H1 (cell line): Measurements from ENCODE around the gene MACF1. TPM values are rescaled to one million over a fixed set of nuclear protein-coding genes. Genes with fewer than 3 reads are reported as not detected.
"Not testable (repeated sequence)": the region's sequence is repeated elsewhere in the genome, so short reads cannot be mapped to it uniquely, and the experiment has no call there.

ENCODE experiments used
- CTCF ChIA-PET: fragments of 300-600 bp; sonication (Branson Sonifier 250); formaldehyde crosslinking; loops from one replicate; lab custom pipeline; 2021; ENCODE audit not compliant: partially characterized antibody; lab: Charles Lee
- POLR2A ChIA-PET: fragments of 300-600 bp; sonication (Branson Sonifier 250); formaldehyde crosslinking; loops from one replicate; lab custom pipeline; 2021; ENCODE audit warnings: inconsistent platforms; ENCODE audit not compliant: partially characterized antibody; lab: Charles Lee
- DNase-seq, 2 experiments: peaks; one replicate each; pipeline versions ENCODE4 v3.0.0 to v3.0.0-alpha.2; 2010 to 2022; ENCODE audit warnings: low spot score in 2 of 2, low read depth in 1 of 2, mixed read lengths in 1 of 2
- FAIRE-seq: peaks from 2 replicates; lab custom pipeline; 2011; peaks lifted over from hg19 to GRCh38; lab: Jason Lieb, UNC
- H2AFZ ChIP-seq: 2 replicates; pipeline ENCODE4 v1.8.1; 2012; ENCODE audit warnings: low read length, inconsistent platforms
- H2AK5ac ChIP-seq: 2 replicates; pipeline ENCODE4 v1.6.1; 2013; ENCODE audit warnings: low read depth, low read length
- H2BK120ac ChIP-seq: replicated peaks from 2 replicates; pipeline ENCODE3; 2013; ENCODE audit warnings: low read depth, low read length, inconsistent platforms
- H2BK12ac ChIP-seq: 2 replicates; pipeline ENCODE4 v1.6.1; 2013; ENCODE audit warnings: low read depth, low read length
- H2BK15ac ChIP-seq: 2 replicates; pipeline ENCODE4 v1.6.1; 2013; ENCODE audit warnings: low read length
- H2BK20ac ChIP-seq: 2 replicates; pipeline ENCODE4 v1.6.1; 2013; ENCODE audit warnings: low read length
- H2BK5ac ChIP-seq: 2 replicates; pipeline ENCODE4 v1.6.1; 2013; ENCODE audit warnings: low read depth, low read length
- H3K14ac ChIP-seq: 2 replicates; pipeline ENCODE4 v1.6.1; 2013; ENCODE audit warnings: inconsistent platforms; ENCODE audit not compliant: insufficient read length
- H3K18ac ChIP-seq: 2 replicates; pipeline ENCODE4 v1.6.1; 2013; ENCODE audit warnings: low read length; ENCODE audit errors: extremely low read depth
- H3K23ac ChIP-seq: 2 replicates; pipeline ENCODE4 v1.6.1; 2013; ENCODE audit warnings: inconsistent platforms; ENCODE audit not compliant: insufficient read length
- H3K23me2 ChIP-seq: 2 replicates; pipeline ENCODE4 v1.6.1; 2013; ENCODE audit warnings: low read depth, low read length
- H3K27ac ChIP-seq: 2 replicates; pipeline ENCODE4 v1.6.1; 2011; ENCODE audit warnings: low read depth, low read length, inconsistent platforms
- H3K27me3 ChIP-seq, 4 experiments: replicated peaks in 1 of 4; 1 replicate in 1 of 4; 2 replicates in 3 of 4; pipeline versions ENCODE4 v1.6.1 to v1.8.1; 2011 to 2013; ENCODE audit warnings: low read length in 3 of 4, mild to moderate bottlenecking in 3 of 4, inconsistent platforms in 2 of 4, mixed read lengths in 2 of 4, moderate library complexity in 1 of 4; ENCODE audit not compliant: control insufficient read depth in 3 of 4, insufficient read depth in 3 of 4; ENCODE audit errors: extremely low read depth in 1 of 4
- H3K36me3 ChIP-seq, 4 experiments: 2 replicates each; pipeline versions ENCODE4 v1.6.1 to v1.8.1; 2011 to 2013; ENCODE audit warnings: mild to moderate bottlenecking in 4 of 4, low read length in 3 of 4, moderate library complexity in 2 of 4, control low read depth in 1 of 4, inconsistent platforms in 1 of 4; ENCODE audit not compliant: insufficient read depth in 4 of 4, control insufficient read depth in 2 of 4
- H3K4ac ChIP-seq: replicated peaks from 2 replicates; pipeline ENCODE3; 2013; ENCODE audit warnings: low read length, low read depth, mixed read lengths, inconsistent platforms; ENCODE audit not compliant: insufficient read length
- H3K4me1 ChIP-seq, 4 experiments: replicated peaks in 1 of 4; 1 replicate in 1 of 4; 2 replicates in 3 of 4; pipeline versions ENCODE4 v1.6.1 to v1.8.1; 2011 to 2013; ENCODE audit warnings: low read length in 3 of 4, inconsistent platforms in 2 of 4, mixed read lengths in 1 of 4; ENCODE audit not compliant: insufficient read depth in 4 of 4, control insufficient read depth in 3 of 4
- H3K4me2 ChIP-seq, 2 experiments: 2 replicates each; pipeline versions ENCODE4 v1.6.1 to v1.8.1; 2011 to 2013; ENCODE audit warnings: low read depth in 2 of 2, low read length in 2 of 2, control low read depth in 1 of 2, inconsistent platforms in 1 of 2, mild to moderate bottlenecking in 1 of 2; ENCODE audit not compliant: insufficient read depth in 1 of 2
- H3K4me3 ChIP-seq, 4 experiments: fragments of 200-600, 300-600 bp in 1 of 4; sonication (generic), shearing (Covaris generic), sonication (Bioruptor Twin) in 1 of 4; 2 replicates each; pipeline versions ENCODE4 v1.5.1 to v1.8.1; 2011 to 2016; ENCODE audit warnings: low read length in 4 of 4, low read depth in 3 of 4, control low read depth in 2 of 4, inconsistent platforms in 2 of 4, mild to moderate bottlenecking in 2 of 4, mixed read lengths in 1 of 4, moderate library complexity in 1 of 4; ENCODE audit not compliant: insufficient read depth in 2 of 4; ENCODE audit errors: extremely low read depth in 1 of 4
- H3K56ac ChIP-seq: replicated peaks from 2 replicates; pipeline ENCODE3; 2013; ENCODE audit warnings: low read depth, mild to moderate bottlenecking, mixed read lengths, low read length, inconsistent platforms; ENCODE audit not compliant: insufficient read length
- H3K79me1 ChIP-seq: 2 replicates; pipeline ENCODE4 v1.6.1; 2013; ENCODE audit warnings: low read depth, low read length, control low read depth
- H3K79me2 ChIP-seq, 2 experiments: 2 replicates each; pipeline versions ENCODE4 v1.6.1 to v1.8.1; 2012 to 2013; ENCODE audit warnings: low read length in 2 of 2, mild to moderate bottlenecking in 2 of 2, inconsistent platforms in 1 of 2; ENCODE audit not compliant: insufficient read depth in 2 of 2, control insufficient read depth in 1 of 2
- H3K9ac ChIP-seq, 4 experiments: replicated peaks in 1 of 4; 1 replicate in 1 of 4; 2 replicates in 3 of 4; pipeline versions ENCODE4 v1.6.1 to v1.8.1; 2011 to 2013; ENCODE audit warnings: low read depth in 3 of 4, low read length in 3 of 4, control low read depth in 2 of 4, mild to moderate bottlenecking in 2 of 4, moderate library complexity in 2 of 4, inconsistent platforms in 1 of 4; ENCODE audit errors: extremely low read depth in 1 of 4
- H3K9me3 ChIP-seq, 2 experiments: 2 replicates each; pipeline versions ENCODE4 v1.6.1 to v1.8.1; 2012 to 2013; ENCODE audit warnings: mild to moderate bottlenecking in 2 of 2, moderate library complexity in 2 of 2, control low read depth in 1 of 2, inconsistent platforms in 1 of 2, low read depth in 1 of 2, low read length in 1 of 2, mixed read lengths in 1 of 2; ENCODE audit not compliant: insufficient read depth in 2 of 2
- H4K20me1 ChIP-seq, 2 experiments: replicated peaks in 1 of 2; 2 replicates each; pipeline versions ENCODE3 to v1.8.1; 2011 to 2013; ENCODE audit warnings: inconsistent platforms in 2 of 2, low read length in 2 of 2, mild to moderate bottlenecking in 1 of 2; ENCODE audit not compliant: insufficient read depth in 2 of 2, control insufficient read depth in 1 of 2
- H4K5ac ChIP-seq: 2 replicates; pipeline ENCODE4 v1.6.1; 2013; ENCODE audit warnings: low read length, low read depth, mixed read lengths, inconsistent platforms; ENCODE audit not compliant: insufficient read length
- H4K8ac ChIP-seq: 2 replicates; pipeline ENCODE4 v1.8.0; 2013; ENCODE audit warnings: mild to moderate bottlenecking, moderate library complexity, low read length, inconsistent platforms; ENCODE audit not compliant: insufficient read depth; ENCODE audit errors: extremely low read depth
- H4K91ac ChIP-seq: replicated peaks from 2 replicates; pipeline ENCODE3; 2013; ENCODE audit warnings: low read length, mixed read lengths, inconsistent platforms; ENCODE audit not compliant: insufficient read length
- WGBS, 2 experiments: shearing (Covaris generic) in 1 of 2; methylation state at CpG; one replicate each; pipeline versions ENCODE4 v1.1.6 to v1.1.7; 2013 to 2015; ENCODE audit warnings: low lambda C conversion rate in 2 of 2, mixed read lengths in 2 of 2, inconsistent platforms in 1 of 2, low coverage in 1 of 2, missing lambda C conversion rate in 1 of 2; ENCODE audit not compliant: insufficient replicate concordance in 2 of 2, insufficient coverage in 1 of 2, insufficient read length in 1 of 2; ENCODE audit errors: extremely low coverage in 1 of 2, missing lambda C conversion rate in 1 of 2; 5-methylcytosine and 5-hydroxymethylcytosine counted together
- polyA plus RNA-seq, 7 experiments: library from polyadenylated mRNA; depleted of rRNA in 3 of 7; stranded (reverse) in 5 of 7; unstranded in 2 of 7; fragments of >200 nt in 5 of 7; fragments of 200-250 nt in 2 of 7; gene quantifications; 1 replicate in 5 of 7; 2 replicates in 1 of 7; 4 replicates in 1 of 7; pipeline versions ENCODE4 v1.2.1 to v1.2.3, GENCODE V29; 2011 to 2013; ENCODE audit warnings: missing spikeins in 2 of 7, mixed read lengths in 2 of 7
- total RNA-seq: library from RNA; stranded (reverse); fragmentation: NEBNext Ultra II Directional; extraction: Animal tissue kit (Norgen Biotek cat#: 25700); gene quantifications from 2 replicates; pipeline ENCODE4 v1.2.1, GENCODE V29; 2021

The MACF1 gene
- total and polyA plus RNA-seq, 2 of the 8 experiments (the other 6 are each of a cell fraction or from before 2014, with no cell fraction given), result 59.8 to 285 TPM

DNA sequence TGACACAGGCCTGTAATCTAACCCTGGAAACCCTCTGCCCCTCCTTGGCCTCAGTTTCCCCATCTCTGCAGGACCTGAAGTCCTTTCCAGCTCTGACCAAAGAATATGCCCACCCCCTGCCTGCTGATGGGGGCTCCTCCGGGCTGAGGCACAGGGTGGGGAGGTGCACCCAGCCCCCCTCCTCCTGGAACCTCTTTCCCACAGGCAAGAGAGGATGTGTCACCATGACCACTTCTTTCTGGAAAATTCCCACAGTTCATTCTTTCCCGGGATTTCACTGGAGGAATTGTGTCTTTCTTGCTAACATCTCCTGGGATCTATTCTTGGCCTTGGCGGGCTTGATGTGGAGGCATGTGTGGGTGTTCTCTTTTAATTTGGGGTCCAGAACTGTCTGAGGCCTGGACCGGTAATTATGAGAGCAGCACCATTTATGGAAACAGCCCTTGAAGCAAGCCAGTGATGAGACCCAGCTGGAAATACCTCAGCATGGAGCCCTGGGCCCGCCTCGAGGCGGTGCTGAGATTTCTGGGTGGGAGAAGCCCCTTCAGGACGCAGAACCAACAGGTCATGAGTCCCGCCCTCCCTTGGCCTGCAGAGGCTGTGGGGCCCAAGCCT lies 293.7 kb downstream of the MACF1 start:
- H2BK20ac ChIP-seq, H4K91ac ChIP-seq, H3K4ac ChIP-seq, DNase-seq, H3K9me3 ChIP-seq, H3K4me3 ChIP-seq, H2BK120ac ChIP-seq, H3K23me2 ChIP-seq, POLR2A ChIA-PET, H3K18ac ChIP-seq, H4K5ac ChIP-seq, H2BK15ac ChIP-seq, H3K79me2 ChIP-seq, H4K20me1 ChIP-seq, H2AFZ ChIP-seq, FAIRE-seq, H3K9ac ChIP-seq, H2BK12ac ChIP-seq, H2BK5ac ChIP-seq, H2AK5ac ChIP-seq, H3K27ac ChIP-seq, H4K8ac ChIP-seq, H3K4me2 ChIP-seq, H3K14ac ChIP-seq, H3K79me1 ChIP-seq, H3K56ac ChIP-seq, H3K23ac ChIP-seq, H3K4me1 ChIP-seq, H3K36me3 ChIP-seq, CTCF ChIA-PET: not testable (repeated sequence)
- 95% methylated on average over 7 of the region's 9 CpGs; no CpG with 5 or more reads in 1 of the 2 experiments for WGBS, 2 experiments
- peaks cover 3 to 14% (median 11%) of the 10 kb centered on the region in 4 experiments for H3K27me3 ChIP-seq

- H4K91ac ChIP-seq, FAIRE-seq, H2BK20ac ChIP-seq, H3K79me2 ChIP-seq, H3K9me3 ChIP-seq, H3K27me3 ChIP-seq, H3K4me2 ChIP-seq, H2BK120ac ChIP-seq, DNase-seq, H4K5ac ChIP-seq, H3K23ac ChIP-seq, H3K4me3 ChIP-seq, H2BK12ac ChIP-seq, H4K8ac ChIP-seq, H3K56ac ChIP-seq, H3K9ac ChIP-seq, H4K20me1 ChIP-seq, H3K27ac ChIP-seq, H3K4ac ChIP-seq, H3K4me1 ChIP-seq, H2AFZ ChIP-seq, H3K18ac ChIP-seq, H2BK15ac ChIP-seq, H3K23me2 ChIP-seq, H2AK5ac ChIP-seq, H2BK5ac ChIP-seq, H3K36me3 ChIP-seq, H3K14ac ChIP-seq, H3K79me1 ChIP-seq, POLR2A ChIA-PET: not testable (repeated sequence)
- CTCF ChIA-PET, result interaction anchor here (1.4 kb wide), 1 partner anchor 109 kb away, joined by 3 read pairs; no protein-coding TSS in a partner anchor
- WGBS, 2 experiments, result 96% methylated on average over 10 of the region's 15 CpGs; no CpG with 5 or more reads in 1 of the 2 experiments
Measured at GRCh38 chr1:39498821-39499220, 294.3 kb downstream of the MACF1 start.
